ENCODE data around the gene ZBTB20.

- no peak for TF ChIP-seq CTCF (IDR thresholded peaks at IDR 0.05; ENCODE audit: low read depth, low read length, poor library complexity, severe bottlenecking)
- TF ChIP-seq EZH2phosphoT487 (IDR thresholded peaks at IDR 0.05; ENCODE audit: borderline replicate concordance, low read length) = no peak
These were observed 298.3 kb downstream of the ZBTB20 start for GRCh38 chr3:114848643-114849350.
